NCI-H446 (cell line): Measurements from ENCODE around the gene DIPK2A.
A peak's percentile ranks its signal among the peaks of the same experiment; 100 is the strongest.

ENCODE experiments used
- DNase-seq, 2 experiments: peaks; one replicate each; lab custom pipeline; 2025; lab: John Stamatoyannopoulos, UW

DIPK2A gene, protein sequence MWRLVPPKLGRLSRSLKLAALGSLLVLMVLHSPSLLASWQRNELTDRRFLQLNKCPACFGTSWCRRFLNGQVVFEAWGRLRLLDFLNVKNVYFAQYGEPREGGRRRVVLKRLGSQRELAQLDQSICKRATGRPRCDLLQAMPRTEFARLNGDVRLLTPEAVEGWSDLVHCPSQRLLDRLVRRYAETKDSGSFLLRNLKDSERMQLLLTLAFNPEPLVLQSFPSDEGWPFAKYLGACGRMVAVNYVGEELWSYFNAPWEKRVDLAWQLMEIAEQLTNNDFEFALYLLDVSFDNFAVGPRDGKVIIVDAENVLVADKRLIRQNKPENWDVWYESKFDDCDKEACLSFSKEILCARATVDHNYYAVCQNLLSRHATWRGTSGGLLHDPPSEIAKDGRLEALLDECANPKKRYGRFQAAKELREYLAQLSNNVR

DNA sequence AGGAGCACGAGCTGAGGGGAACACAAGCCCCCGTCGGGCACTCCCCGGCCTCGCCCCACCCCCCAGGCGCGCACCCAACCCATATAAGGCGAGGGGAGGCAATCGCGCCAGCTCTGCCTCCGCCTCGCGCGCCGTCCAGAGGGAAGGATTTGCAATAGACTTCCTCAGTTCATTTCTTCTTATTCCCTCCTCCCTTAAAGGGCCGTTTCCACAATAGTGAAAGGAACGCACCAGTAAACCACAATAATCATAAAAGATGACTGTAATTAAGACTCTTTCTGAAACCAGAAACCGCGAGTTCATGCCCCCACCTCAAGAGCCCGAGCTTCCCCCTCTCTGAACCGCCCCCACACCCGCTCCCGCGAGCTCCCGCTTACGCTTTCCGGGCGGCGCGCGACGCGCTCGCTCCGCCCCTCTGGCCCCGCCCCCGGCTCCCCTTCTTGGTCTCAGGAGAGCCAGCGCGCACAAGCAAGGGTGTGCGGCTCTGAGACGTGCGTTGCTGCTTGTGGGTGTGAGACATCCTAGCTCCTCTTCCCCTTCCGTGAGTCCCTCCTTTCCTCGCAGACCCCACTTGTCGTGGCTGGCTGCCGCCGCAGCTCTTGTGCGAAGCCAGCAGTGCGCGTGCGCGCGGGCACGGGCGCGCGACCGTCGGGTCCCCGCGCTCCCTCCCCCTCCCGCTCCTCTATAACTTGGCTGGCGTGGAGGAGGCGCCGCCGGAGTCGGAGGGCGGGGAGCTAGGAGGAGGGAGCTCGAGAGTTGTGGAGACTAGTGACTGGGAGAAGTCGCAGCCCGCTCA, at the start of gene DIPK2A:
Gene DIPK2A (plus strand): TSS at position 465 of the 796 bp plus-strand sequence. CDS start 510 bp downstream, outside the sequence.
- peak; percentile 98 to 99 for DNase-seq

DNA sequence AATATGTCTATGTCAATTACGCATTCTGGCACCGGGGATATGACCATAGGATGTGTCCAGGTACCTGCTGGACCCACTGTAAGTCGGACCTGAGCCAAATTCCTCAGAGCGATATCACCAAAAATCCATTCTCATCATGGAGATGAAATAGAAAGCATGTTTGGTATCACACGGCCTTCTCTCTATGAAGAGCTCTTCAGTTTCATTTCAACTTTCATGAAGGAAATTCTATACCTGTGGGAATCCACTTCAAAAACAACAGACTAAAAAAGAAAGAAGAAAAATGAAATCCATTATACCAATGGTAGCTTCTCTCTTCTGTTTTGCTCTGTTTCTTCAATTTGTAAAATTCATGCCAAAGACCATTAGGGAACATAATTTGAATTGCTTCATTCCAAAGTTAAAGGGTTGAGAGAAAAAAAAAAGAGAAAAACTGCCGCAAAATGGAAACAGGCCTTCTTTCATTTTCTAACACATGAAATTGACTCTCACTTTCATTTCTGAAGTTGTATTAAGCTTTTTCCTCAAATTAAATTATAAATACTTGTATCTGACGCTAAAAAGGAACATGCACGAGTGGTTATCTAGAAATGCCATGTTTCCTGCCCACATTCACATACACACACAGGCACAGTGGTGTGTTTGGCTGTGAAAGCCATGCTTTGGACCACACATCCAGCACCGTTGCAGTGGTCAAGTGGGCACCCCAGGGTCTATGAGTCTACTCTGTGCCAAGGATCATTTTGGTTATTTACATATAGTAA, 46.9 kb upstream of the DIPK2A start:
- DNase-seq = no peak

DNA sequence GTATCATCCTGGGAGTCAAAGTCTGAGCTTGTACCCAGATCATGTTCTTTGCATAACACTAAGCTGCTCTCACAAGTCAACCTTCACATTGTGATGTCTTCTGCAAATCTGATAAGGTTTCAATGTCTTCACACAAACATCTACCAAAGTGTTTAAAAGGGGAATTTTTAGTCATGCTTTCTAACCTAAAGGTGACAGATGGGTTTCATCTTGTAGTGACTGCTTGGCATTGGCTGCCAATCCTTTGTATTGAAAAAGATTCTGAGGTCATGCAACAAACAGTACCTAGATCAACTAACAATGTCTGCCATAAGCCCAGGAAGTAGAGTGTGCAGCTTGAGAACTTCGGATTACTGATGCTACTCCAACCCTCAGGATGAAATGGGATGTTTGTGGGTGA, 43.6 kb upstream of the DIPK2A start:
- no peak for DNase-seq

DNA sequence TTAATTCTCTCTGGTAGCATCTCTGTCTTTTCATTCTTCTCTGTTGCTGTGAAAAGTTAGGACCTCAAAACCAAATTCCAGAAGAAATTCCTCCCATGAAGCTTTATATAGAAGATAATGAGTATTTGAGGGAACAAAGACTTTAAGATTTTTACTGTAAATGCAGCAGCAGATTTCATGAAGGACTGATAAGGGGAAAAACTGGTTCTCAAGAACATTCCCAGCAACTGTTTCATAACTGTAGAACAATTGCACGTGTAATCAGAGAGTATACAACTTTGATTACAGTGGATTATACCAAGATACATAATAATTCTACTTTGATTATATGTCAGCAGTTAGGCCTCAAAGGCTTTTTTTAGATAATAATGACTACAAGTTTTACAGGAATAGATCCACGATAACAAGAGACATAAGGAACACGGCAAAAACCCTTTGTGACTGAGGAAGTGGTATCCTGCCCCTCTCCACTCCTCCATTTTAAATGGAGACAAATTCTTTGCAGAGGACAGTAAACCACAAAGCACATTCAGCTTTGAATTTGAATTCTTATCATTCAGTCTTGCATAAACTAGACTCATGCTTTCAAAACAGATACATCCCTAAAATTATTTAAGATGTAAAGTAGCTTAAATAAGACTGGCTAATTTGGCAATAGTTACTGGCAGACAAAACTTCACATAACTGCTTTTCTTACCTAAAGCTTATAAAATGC, 42.9 kb upstream of the DIPK2A start:
- no peak for DNase-seq

DNA sequence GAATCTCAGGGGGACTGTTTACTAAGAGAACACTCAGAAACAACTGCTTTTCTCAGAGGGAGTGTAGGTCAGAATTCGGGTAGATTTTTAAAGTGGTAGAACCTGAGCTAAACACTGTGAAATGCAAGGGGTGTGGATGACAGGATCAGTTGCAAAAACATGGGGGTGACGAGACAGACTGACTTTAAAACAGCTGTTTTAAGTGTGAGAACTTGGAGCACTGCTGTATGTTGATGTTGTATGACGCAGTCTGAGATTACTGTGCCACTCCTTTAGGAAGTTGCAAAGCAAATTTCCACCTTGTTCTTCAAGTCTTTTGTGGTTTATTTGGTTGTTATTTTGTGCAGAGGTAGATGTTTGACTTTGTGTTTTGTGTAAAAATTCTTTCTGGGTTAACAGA, 36.8 kb upstream of the DIPK2A start:
- no peak for DNase-seq

DNA sequence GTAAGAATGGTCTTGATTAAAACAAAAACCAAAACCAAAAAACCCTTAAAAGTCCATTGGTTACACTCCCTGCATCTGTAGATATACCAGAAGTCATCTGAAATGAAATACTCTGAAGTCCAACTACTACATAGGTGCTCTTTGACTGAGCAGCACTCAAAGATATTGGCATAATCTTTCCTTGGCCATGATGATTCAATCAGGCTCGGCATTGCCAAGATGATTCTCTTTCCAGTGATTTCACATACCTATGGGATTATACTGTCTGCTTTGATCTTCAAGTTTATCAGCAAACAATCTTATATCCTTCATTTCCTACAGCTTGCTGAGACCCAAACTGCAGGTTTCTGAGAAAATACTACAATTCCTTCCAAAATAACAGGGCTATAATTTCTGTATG, 35.9 kb upstream of the DIPK2A start:
- DNase-seq = no peak

DNA sequence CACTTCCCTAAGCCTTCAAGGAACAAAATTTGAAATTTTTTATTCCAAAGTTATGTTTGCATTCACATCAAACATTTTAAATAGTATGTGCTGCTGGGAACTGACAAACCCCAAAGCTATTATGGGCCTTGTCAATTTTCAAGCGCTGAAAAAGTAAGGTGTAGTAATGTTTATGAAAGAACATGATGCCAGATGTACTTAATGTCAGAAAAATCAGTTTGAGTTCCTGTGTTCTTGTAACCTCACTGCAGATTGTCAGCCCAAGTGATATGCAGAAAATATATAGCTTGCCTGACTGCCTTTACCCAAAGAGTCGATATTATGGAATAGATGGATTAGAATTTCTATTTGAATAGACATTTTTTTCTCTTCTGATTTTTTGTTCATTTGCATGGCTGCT, 20.8 kb upstream of the DIPK2A start:
- DNase-seq = no peak

DNA sequence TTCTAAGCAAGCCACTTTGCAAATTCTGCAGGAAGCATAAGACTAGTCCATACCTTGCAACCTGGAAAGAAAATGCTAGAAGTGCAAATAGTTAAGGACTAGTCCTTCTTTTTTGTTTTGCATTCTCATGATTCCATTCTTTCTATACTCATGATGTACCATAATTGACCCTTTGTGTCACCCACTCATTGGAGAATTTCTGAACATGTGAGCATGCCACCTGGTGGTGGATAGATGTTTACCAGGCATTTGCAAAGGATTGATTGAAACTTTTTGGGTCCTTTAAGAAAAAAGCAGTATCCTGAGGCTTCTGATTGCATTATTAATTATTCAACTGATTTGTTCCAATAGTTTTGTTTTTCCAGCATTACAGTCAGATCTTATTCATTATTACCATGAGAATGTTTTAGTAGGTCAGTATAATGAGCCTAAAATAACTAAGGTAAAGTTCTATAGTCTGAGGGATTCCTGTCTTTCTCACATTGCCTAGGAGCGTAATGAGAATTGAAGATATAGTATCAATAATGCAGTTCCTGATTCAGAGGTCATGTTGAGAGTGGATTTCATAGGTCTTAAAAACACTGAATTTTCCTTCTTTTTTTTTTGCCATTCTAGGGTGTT, 20.2 kb upstream of the DIPK2A start:
- DNase-seq = peak; percentile 31 to 75

DNA sequence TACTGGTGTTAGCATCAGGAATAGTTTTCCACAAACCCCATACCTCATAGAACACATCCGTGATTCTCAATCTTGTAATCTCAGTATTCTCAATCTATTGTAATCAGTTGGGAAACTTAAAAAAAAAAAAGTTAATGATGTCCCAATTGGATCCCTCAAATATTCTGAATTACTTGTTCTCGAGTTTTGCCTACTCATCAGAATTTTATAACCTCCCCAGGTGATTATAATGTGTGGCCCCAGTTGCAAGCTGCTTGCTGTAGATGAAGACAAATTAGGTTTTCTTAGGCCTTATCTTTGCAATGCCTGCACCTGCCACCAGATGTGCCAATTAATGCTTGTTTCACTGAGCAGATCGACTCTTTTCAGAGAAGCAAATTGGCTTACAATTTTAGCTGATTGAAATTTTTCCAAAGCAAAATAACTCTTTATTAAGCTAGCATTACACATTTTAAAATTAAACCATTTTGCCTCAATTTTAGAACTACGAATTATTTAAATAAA, 19.0 kb upstream of the DIPK2A start:
- DNase-seq = no peak

DNA sequence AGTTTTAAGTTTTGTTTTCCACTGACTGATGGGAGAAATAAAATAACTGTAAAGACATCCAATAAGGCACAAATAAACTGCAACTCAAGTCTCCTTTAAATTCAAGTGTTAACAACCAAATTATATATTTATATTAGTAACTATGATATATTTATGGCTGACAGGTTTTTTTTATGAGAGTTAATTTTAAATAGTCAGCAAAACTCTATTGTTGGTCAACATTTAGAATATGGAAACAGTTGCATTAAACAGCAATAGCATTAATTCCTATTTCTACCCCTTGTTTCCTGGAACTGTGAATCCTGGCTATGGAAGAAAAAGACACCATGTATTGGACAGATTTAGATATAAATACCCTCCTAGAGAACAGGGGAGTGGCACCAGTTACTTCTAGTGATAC, 16.5 kb upstream of the DIPK2A start:
- DNase-seq = no peak

DNA sequence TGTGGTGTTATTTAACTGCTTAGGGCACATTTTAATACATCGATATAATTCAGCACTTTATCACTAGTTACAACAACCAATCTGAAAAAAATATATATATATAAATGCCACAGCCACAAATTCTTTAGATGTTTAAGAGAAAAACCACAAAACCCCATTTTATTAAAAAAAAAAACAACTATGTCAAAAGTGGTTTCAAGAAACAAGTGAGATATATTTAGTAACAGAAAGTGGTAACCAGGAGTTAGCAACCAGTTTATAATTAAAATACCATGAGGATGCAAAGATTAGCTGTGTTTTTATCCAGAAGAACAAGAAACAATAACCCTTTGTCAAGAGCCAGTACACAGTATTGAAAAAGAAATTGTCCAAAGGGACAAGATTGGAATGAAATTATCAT, 14.8 kb upstream of the DIPK2A start:
- no peak for DNase-seq

DNA sequence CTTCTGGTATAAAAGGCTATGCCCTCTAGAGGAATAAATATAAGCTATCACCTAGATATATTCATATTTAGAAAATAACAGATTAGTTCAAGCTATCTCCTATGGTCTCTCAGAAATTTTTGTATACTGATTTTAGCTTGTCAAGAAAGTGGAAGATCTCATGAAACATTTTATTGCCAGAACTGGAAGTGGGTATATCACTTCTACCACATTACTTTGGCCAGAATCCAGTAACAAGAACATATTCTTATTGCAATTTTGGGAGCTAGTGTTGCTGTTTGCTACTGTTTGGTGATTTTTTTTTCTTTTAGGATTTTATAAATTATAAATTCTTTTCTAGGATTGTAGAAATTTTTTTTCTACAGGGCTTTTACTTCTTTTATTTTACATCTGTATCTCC, 14.2 kb upstream of the DIPK2A start:
- no peak for DNase-seq

DNA sequence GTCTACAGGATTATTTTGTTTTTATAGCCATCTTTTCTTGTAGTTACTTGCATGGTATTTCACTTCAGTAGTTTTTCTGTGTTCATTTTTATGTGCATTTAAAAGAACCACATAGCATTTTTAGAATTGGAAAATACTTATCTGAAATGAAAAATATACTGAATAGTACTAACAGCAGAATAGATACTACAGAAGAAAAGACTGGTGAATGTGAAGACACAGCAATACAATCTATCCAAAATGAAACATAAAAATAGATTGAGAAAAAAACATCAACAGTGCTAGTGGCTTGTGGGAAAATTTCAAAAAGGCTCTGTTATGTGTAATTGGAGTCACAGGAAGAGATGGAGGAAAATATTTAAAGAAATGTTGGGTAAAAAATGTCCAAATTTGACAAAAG, 12.7 kb upstream of the DIPK2A start:
- DNase-seq = no peak

DNA sequence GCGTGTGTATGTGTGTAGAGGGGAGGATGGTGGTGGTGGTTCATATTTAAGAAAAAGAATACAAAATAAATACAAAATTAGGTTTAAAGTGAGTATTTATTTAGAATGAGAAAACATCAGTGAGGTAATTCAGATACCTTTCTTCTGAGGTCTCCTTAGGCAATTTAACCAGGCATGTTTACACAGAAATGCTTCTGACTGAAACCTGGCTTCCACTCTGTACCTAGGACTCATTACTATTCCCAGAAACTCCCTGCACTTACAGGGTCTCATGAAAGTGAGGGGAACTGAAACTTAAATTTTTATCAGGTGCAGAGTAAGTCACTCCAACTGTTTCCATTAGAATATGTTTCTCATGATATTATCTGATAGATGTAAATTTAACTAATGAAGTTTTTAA, 10.3 kb upstream of the DIPK2A start:
- DNase-seq = no peak

DNA sequence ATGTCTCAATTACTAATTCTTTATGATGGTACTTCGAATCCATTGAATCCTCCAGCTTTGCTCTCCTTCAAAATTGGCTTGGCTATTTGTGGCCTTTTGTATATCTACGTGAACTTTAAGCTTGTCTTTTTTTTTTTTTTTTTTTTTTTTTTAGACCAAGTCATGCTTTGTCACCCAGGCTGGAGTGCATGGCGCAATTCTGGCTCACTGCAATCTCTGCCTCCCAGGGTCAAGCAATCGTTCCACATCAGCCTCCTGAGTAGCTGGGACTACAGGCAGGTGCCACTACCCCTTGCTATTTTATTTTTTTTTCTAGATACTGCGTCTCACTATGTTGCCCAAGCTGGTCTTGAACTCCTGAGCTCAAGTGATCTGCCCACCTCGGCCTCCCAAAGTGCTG, 7.7 kb upstream of the DIPK2A start:
- DNase-seq = no peak

DNA sequence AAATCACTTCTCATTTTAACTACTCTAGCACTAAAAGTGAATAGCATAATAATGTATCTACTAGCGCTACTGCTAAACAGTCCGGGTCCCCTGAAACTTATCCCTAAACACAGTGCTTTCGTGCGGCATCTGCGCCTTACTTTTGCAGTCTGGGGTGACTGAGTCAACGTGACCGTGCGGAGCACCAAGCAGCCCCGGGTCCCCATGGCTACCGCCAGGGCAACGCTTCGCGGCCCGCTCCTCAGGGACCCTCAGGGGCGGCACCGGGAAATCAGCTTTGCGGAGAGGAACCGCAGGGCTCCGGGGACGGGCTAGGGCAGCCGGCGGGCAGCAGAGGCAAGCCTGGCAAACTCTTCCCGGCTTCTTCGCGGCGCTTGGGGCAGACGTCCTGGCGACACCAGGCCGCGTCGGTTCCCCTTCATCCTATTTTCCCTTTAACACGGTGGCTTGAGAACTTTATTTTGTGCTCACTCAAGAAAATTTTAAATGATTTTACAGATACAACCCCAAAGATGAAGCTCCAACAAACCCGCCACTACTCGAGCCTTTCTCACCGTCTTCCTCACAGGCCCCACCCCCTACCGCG, 757 bp upstream of the DIPK2A start:
- DNase-seq = peak; percentile 54 to 75

DNA sequence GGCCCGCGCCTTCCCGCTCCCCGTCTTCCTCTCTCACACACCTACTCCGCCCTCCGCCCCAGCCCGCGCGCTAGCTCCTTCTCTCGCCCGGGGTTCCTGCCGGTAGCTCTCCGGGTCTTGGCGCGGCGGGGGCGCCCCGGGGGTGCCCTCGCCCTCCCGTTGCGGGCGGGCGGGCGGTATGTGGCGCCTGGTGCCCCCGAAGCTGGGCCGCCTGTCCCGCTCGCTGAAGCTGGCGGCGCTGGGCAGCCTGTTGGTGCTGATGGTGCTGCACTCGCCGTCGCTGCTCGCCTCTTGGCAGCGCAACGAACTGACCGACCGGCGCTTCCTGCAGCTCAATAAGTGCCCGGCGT, 507 bp downstream of the DIPK2A start:
- DNase-seq = peak in 1 of 2 experiments; percentile 58

DNA sequence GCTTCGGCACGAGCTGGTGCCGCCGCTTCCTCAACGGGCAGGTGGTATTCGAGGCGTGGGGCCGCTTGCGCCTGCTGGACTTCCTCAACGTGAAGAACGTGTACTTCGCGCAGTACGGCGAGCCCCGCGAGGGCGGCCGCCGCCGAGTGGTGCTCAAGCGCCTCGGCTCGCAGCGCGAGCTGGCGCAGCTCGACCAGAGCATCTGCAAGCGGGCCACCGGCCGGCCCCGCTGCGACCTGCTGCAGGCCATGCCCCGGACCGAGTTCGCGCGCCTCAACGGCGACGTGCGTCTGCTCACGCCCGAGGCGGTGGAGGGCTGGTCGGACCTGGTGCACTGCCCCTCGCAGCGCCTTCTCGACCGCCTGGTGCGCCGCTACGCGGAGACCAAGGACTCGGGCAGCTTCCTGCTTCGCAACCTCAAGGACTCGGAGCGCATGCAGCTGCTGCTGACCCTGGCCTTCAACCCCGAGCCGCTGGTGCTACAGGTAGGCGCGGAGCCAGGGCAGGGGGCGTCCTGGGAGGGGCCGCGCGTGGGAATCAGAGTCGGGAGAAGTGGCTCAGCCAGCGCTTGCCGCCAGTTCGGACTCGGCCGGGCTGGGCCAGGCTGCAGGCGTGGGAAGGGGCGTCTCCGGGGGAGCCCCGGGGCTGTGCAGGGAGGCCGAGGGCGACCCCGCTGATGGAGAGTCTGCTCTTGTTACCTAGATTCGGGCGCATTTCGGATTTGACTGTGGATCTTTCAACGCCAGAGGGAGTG, 1.1 kb downstream of the DIPK2A start:
- DNase-seq = peak; percentile 54 to 82

DNA sequence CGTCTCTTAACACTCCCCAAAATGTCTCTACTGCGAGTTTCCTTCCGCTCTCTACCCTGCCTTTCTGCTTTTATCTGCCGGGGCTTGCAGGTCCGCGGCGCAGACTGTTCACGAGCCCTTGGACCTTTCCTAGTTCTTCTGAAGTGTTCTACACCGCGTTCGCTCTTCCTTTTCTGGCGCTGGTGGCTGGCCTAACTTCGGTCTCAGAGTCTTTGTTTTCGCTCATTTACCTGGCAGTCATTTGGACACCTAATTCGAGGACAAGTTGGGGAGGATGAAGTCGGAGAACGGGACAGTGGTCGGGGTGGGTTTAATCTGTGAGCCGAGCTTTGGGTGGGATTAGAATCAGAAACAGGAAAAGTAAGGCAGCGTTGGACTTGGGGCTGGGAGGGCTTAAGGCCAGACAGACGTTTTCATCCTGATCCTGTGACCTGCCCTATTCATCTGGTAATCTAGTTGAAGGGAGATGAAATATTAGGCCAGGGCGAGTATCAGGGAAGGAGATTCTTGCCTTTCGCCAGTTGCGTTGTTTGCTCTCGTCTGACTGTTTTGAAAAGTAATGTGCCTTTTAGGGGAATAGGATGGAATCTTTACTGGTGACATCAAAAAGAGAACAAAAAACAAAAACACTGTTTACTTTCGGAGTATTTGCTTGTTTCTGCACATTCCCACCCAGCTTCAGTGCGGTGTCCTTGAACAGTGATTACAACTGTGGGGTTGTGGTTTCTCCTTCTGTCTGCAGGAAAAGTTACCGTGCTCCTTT, 1.8 kb downstream of the DIPK2A start:
- peak in 1 of 2 experiments; percentile 85 for DNase-seq
